Dedifferentiated amniotic fluid mesenchymal stem cell (primary cell): ENCODE results near the gene MDH2.
"Not testable (repeated sequence)": the region's sequence is repeated elsewhere in the genome, so short reads cannot be mapped to it uniquely, and the experiment has no call there.

ENCODE experiments used
- DNase-seq: peaks from one replicate; pipeline ENCODE4 v3.0.0-alpha.2; 2016; ENCODE audit errors: extremely low spot score

Gene MDH2

GRCh38 chr7:76071316-76072242, 23.7 kb downstream of the MDH2 start:
- no peak for DNase-seq

- no peak for DNase-seq
Measured at GRCh38 chr7:76072243-76073148, 24.6 kb downstream of the MDH2 start.

GRCh38 chr7:76073335-76073990, 25.6 kb downstream of the MDH2 start:
- no peak for DNase-seq

- no peak for DNase-seq
Measured at GRCh38 chr7:76074306-76074971, 26.5 kb downstream of the MDH2 start.

GRCh38 chr7:76074972-76075370, 27.1 kb downstream of the MDH2 start:
- DNase-seq: no peak

GRCh38 chr7:76076995-76077394, 29.1 kb downstream of the MDH2 start:
- DNase-seq: no peak

- DNase-seq: no peak
Measured at GRCh38 chr7:76077435-76077834, 29.5 kb downstream of the MDH2 start.

GRCh38 chr7:76080204-76080603, 32.3 kb downstream of the MDH2 start:
- DNase-seq: no peak

- not testable (repeated sequence) for DNase-seq
Measured at GRCh38 chr7:76084115-76084514, 36.2 kb downstream of the MDH2 start.

- DNase-seq: no peak
Measured at GRCh38 chr7:76086070-76086469, 38.2 kb downstream of the MDH2 start.

- DNase-seq: peak; percentile 75
Measured at GRCh38 chr7:76087362-76087791, 39.5 kb downstream of the MDH2 start.

- no peak for DNase-seq
Measured at GRCh38 chr7:76089865-76090475, 42.1 kb downstream of the MDH2 start.

- no peak for DNase-seq
Measured at GRCh38 chr7:76091506-76091905, 43.6 kb downstream of the MDH2 start.

GRCh38 chr7:76093531-76093930, 45.6 kb downstream of the MDH2 start:
- DNase-seq: not testable (repeated sequence)

GRCh38 chr7:76094326-76094725, 46.4 kb downstream of the MDH2 start:
- not testable (repeated sequence) for DNase-seq

- no peak for DNase-seq
Measured at GRCh38 chr7:76095908-76096307, 48.0 kb downstream of the MDH2 start.

- not testable (repeated sequence) for DNase-seq
Measured at GRCh38 chr7:76101693-76102437, 54.0 kb downstream of the MDH2 start.

- not testable (repeated sequence) for DNase-seq
Measured at GRCh38 chr7:76103788-76104187, 55.9 kb downstream of the MDH2 start.

GRCh38 chr7:76106130-76106529, 58.2 kb downstream of the MDH2 start:
- not testable (repeated sequence) for DNase-seq

- DNase-seq: no peak
Measured at GRCh38 chr7:76106893-76107292, 59.0 kb downstream of the MDH2 start.
